HG02981 (cell line): ENCODE data around the gene THAP3.

Experiments used
- ATAC-seq: cut with Tn5 transposase; IDR thresholded peaks from one replicate; pipeline ENCODE4 v1.9.1; 2021; ENCODE audit warnings: mild to moderate bottlenecking, moderate library complexity; ENCODE audit not compliant: unreplicated experiment

The THAP3 gene

DNA sequence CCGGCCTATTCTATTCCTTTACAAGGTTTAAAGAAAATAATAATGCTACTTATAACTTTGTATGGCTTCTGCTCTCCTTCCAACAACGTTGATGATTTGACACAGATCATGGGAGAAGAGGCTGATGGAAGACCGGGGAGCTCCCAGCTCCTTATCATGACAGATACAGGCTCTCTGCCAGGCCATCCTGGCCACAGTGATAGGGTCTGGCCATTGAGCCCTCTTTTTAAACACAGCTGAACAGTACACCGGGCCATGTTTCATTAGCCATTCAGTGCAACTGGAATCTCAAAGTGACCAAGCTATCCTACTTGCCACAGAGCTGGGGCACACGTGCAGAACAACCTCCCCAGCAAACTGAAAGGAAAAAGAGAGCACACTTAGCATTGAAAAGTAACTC lies 42.0 kb downstream of the THAP3 start:
- ATAC-seq, result no peak

DNA sequence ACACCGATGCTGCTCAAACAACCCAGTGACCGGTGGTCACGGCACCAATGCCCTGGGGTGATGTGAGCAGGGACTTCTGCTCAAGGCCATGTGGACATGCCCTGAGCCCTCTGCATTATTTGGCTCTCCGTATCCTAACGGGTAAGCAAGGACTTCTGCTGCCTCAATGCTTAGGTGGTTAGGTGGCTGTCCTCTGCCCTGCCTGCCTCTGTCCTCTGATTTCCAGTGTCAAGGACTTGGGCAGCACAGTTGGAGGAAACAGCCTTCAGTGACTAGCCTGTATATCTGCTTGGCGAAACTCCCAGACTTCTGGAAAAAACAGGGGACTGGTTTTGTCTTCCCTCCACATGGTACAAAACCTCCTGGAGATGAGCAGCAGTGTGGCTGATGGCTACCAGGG lies 42.5 kb downstream of the THAP3 start:
- ATAC-seq, result no peak

DNA sequence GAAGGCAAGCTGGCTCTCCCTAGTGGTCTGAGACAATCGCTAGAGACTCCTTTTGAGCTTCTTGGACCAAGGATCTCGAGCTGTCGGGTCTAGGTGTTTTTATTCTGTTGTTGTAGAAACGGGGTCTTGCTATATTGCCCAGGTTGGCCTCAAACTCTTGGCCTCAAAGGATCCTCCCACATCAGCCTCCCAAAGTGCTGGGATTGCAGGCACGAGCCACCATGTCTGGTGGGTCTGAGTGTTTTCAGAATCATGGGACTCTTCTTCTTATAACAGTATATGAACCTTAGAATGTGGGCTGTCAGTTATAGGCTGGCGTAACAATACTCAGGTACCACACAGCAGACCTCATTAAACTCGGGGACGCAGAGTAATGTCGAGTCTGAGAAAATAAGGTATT lies 43.8 kb downstream of the THAP3 start:
- no peak for ATAC-seq

- no peak for ATAC-seq
These were observed 47.9 kb downstream of the THAP3 start for GRCh38 chr1:6672558-6672957.

DNA sequence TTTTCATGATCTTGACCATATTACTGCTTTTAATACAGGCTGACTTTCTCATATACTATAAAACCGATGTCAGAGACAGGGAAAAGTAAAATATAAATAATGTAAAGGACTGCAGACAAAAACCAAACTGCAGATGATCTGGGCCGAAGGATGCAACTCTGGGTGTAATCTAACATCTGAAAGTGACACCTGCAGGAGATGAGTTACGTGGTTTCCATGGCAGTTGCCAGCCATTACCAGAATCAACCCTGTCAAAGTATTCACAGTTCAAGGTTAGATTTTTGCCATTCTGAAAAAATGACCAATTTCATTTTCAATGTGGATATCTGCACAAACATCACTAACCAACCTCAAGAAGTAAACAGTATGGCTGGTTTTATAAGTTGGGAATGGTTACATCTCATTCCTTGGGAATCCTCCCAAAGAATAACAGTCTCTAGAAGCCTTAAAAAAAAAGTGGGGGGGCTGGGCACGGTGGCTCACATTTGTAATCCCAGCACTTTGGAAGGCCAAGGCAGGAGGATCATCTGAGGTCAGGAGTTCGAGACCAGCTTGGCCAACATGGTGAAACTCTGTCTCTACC lies 49.2 kb downstream of the THAP3 start:
- ATAC-seq, result no peak

DNA sequence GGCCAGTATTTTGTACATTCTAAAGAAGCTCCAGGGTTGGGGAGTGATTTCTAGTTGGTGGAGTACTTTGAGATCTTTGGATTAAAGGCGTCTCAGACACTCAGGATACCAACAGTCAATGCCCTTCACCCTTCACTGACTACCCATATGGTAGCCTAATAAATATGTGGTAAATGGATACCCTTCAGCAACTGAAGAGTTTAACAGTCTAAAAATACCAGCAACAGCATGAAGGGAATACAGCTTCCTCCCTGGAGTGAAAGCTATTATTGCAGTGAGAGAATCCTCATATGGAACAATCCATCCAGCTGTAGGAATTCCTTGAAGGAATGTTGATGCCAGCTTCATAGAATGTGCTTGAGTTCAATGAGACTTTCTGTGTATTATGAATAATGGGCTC lies 50.1 kb downstream of the THAP3 start:
- no peak for ATAC-seq

- ATAC-seq, result no peak
These were observed 51.3 kb downstream of the THAP3 start for GRCh38 chr1:6675941-6676340.
